Measurements from ENCODE around the gene ARFGEF3.

GRCh38 chr6:138129190-138129589 is 32.5 kb upstream of the ARFGEF3 start:
- TF ChIP-seq CTCF (IDR thresholded peaks at IDR 0.05; ENCODE audit: insufficient read depth, low read depth, low read length) = no peak
- no peak for TF ChIP-seq EZH2 (IDR thresholded peaks at IDR 0.05; ENCODE audit: insufficient read depth, low read length)

All from astrocyte (in vitro differentiated cells and primary cell).